ACC112 (cell line): Measurements from ENCODE around the gene DYNC1LI2.

Experiments used
- H2AFZ ChIP-seq: fragments of 200-600 bp; sonication (generic); one replicate; pipeline ENCODE4 v1.6.0; 2017; ENCODE audit warnings: antibody characterized with exemption, low read length; ENCODE audit not compliant: unreplicated experiment
- H3K27ac ChIP-seq: fragments of 200-600 bp; sonication (generic); 2 replicates; pipeline ENCODE4 v1.5.1; 2014; ENCODE audit warnings: low read depth, mild to moderate bottlenecking, antibody characterized with exemption, low read length, moderate library complexity
- H3K27me3 ChIP-seq: fragments of 200-600 bp; sonication (generic); 2 replicates; pipeline ENCODE4 v1.6.1; 2014; ENCODE audit warnings: mild to moderate bottlenecking, antibody characterized with exemption, low read length, moderate library complexity, mixed read lengths; ENCODE audit not compliant: insufficient read depth
- H3K36me3 ChIP-seq: fragments of 200-600 bp; sonication (generic); 2 replicates; pipeline ENCODE4 v1.6.1; 2016; ENCODE audit warnings: mild to moderate bottlenecking, antibody characterized with exemption, low read length, moderate library complexity, mixed read lengths; ENCODE audit not compliant: insufficient read depth
- H3K4me1 ChIP-seq: fragments of 200-600 bp; sonication (generic); one replicate; pipeline ENCODE4 v1.6.1; 2016; ENCODE audit warnings: low read length, mixed read lengths; ENCODE audit not compliant: insufficient read depth, unreplicated experiment, control insufficient read depth
- H3K4me3 ChIP-seq: fragments of 200-600 bp; sonication (generic); 2 replicates; pipeline ENCODE4 v1.5.1; 2014; ENCODE audit warnings: mild to moderate bottlenecking, low read depth, low read length
- H3K79me2 ChIP-seq: fragments of 200-600 bp; sonication (generic); one replicate; pipeline ENCODE4 v1.6.0; 2016; ENCODE audit warnings: low read length; ENCODE audit not compliant: control insufficient read depth, unreplicated experiment, insufficient read depth

DYNC1LI2 gene

GRCh38 chr16:66699898-66700297, 51.5 kb downstream of the DYNC1LI2 start:
- H3K27ac ChIP-seq, result no peak overlapping the region
- H3K4me3 ChIP-seq, result no peak overlapping the region
- peaks cover 8% of the 10 kb centered on the region for H3K79me2 ChIP-seq
- peaks cover 8% of the 10 kb centered on the region for H3K4me1 ChIP-seq
- H3K36me3 ChIP-seq, result no peaks in the 10 kb centered on the region
- no peak overlapping the region for H2AFZ ChIP-seq
- no peaks in the 10 kb centered on the region for H3K27me3 ChIP-seq

GRCh38 chr16:66698046-66698445, 53.4 kb downstream of the DYNC1LI2 start:
- no peak overlapping the region for H2AFZ ChIP-seq
- no peak overlapping the region for H3K27ac ChIP-seq
- peaks cover 8% of the 10 kb centered on the region for H3K4me1 ChIP-seq
- peaks cover 8% of the 10 kb centered on the region for H3K79me2 ChIP-seq
- no peaks in the 10 kb centered on the region for H3K36me3 ChIP-seq
- H3K27me3 ChIP-seq, result no peaks in the 10 kb centered on the region
- H3K4me3 ChIP-seq, result no peak overlapping the region

- Histone ChIP-seq H3K4me1 (peaks cover 8% of the 10 kb centered on the region), H3K79me2 (peaks cover 12% of the 10 kb centered on the region), H3K27ac (no peak within 1 kb of the TSS), H2AFZ (peak within 1 kb of the TSS; percentile 92), H3K36me3 (no peaks in the 10 kb centered on the region), H3K27me3 (no peaks in the 10 kb centered on the region), H3K4me3 (peak within 1 kb of the TSS; percentile 89)
These were observed 54.5 kb downstream of the DYNC1LI2 start, which contains the start of gene CMTM4 for GRCh38 chr16:66696669-66697630. CMTM4 (minus strand) TSS chr16:66696743; CDS start chr16:66696525, 218 bp downstream.

- Histone ChIP-seq H3K27me3 (no peaks in the 10 kb centered on the region), H3K27ac (no peak overlapping the region), H3K4me1 (peaks cover 8% of the 10 kb centered on the region)
These were observed 55.3 kb downstream of the DYNC1LI2 start for GRCh38 chr16:66695935-66696668.

GRCh38 chr16:66695471-66695934, 55.9 kb downstream of the DYNC1LI2 start:
- H3K27ac ChIP-seq, result no peak overlapping the region
- no peaks in the 10 kb centered on the region for H3K27me3 ChIP-seq
- H3K79me2 ChIP-seq, result peaks cover 12% of the 10 kb centered on the region
- no peaks in the 10 kb centered on the region for H3K36me3 ChIP-seq
- no peak overlapping the region for H2AFZ ChIP-seq
- peaks cover 8% of the 10 kb centered on the region for H3K4me1 ChIP-seq
- H3K4me3 ChIP-seq, result peak overlapping the region; percentile 89

More at GRCh38 chr16:66695935-66696668, 55.3 kb downstream of the DYNC1LI2 start:
- H2AFZ ChIP-seq, result peak overlapping the region; percentile 55
- H3K36me3 ChIP-seq, result no peaks in the 10 kb centered on the region
- peak overlapping the region; percentile 89 for H3K4me3 ChIP-seq
- peaks cover 12% of the 10 kb centered on the region for H3K79me2 ChIP-seq

GRCh38 chr16:66693149-66693548, 58.3 kb downstream of the DYNC1LI2 start:
- peaks cover 8% of the 10 kb centered on the region for H3K4me1 ChIP-seq
- H3K79me2 ChIP-seq, result peaks cover 12% of the 10 kb centered on the region

GRCh38 chr16:66692341-66692740, 59.1 kb downstream of the DYNC1LI2 start:
- Histone ChIP-seq H3K4me1 (peaks cover 8% of the 10 kb centered on the region), H3K27ac (no peak overlapping the region), H3K79me2 (peaks cover 12% of the 10 kb centered on the region), H3K36me3 (no peaks in the 10 kb centered on the region), H3K27me3 (no peaks in the 10 kb centered on the region), H2AFZ (no peak overlapping the region), H3K4me3 (no peak overlapping the region)

More at GRCh38 chr16:66693149-66693548, 58.3 kb downstream of the DYNC1LI2 start:
- Histone ChIP-seq H3K36me3 (no peaks in the 10 kb centered on the region), H3K27me3 (no peaks in the 10 kb centered on the region), H3K27ac (no peak overlapping the region), H2AFZ (no peak overlapping the region), H3K4me3 (no peak overlapping the region)

GRCh38 chr16:66691234-66691633, 60.2 kb downstream of the DYNC1LI2 start:
- Histone ChIP-seq H3K79me2 (peaks cover 12% of the 10 kb centered on the region), H3K4me3 (no peak overlapping the region), H2AFZ (no peak overlapping the region), H3K27ac (no peak overlapping the region), H3K4me1 (peaks cover 8% of the 10 kb centered on the region), H3K27me3 (no peaks in the 10 kb centered on the region), H3K36me3 (no peaks in the 10 kb centered on the region)

GRCh38 chr16:66690106-66690847, 61.1 kb downstream of the DYNC1LI2 start:
- no peaks in the 10 kb centered on the region for H3K36me3 ChIP-seq
- H3K79me2 ChIP-seq, result peaks cover 5% of the 10 kb centered on the region
- H2AFZ ChIP-seq, result no peak overlapping the region
- no peak overlapping the region for H3K4me3 ChIP-seq
- H3K27me3 ChIP-seq, result no peaks in the 10 kb centered on the region
- peaks cover 3% of the 10 kb centered on the region for H3K4me1 ChIP-seq
- no peak overlapping the region for H3K27ac ChIP-seq

GRCh38 chr16:66689282-66689681, 62.1 kb downstream of the DYNC1LI2 start:
- H3K4me3 ChIP-seq, result no peak overlapping the region
- no peak overlapping the region for H3K27ac ChIP-seq
- no peaks in the 10 kb centered on the region for H3K36me3 ChIP-seq
- no peak overlapping the region for H2AFZ ChIP-seq
- peaks cover 5% of the 10 kb centered on the region for H3K79me2 ChIP-seq
- no peaks in the 10 kb centered on the region for H3K27me3 ChIP-seq
- no peaks in the 10 kb centered on the region for H3K4me1 ChIP-seq
